ENCODE results near the gene ATP8A2.
"Not testable (repeated sequence)": the region's sequence is repeated elsewhere in the genome, so short reads cannot be mapped to it uniquely, and the experiment has no call there.

The ATP8A2 gene

GRCh38 chr13:25529425-25529824, 157.7 kb downstream of the ATP8A2 start:
- in situ Hi-C loops (cut with MboI; ENCODE audit: low sequenced_read_pairs) = no loop called here

GRCh38 chr13:25538276-25538675, 166.5 kb downstream of the ATP8A2 start:
- in situ Hi-C loops (cut with MboI; ENCODE audit: low sequenced_read_pairs) = no loop called here

DNA sequence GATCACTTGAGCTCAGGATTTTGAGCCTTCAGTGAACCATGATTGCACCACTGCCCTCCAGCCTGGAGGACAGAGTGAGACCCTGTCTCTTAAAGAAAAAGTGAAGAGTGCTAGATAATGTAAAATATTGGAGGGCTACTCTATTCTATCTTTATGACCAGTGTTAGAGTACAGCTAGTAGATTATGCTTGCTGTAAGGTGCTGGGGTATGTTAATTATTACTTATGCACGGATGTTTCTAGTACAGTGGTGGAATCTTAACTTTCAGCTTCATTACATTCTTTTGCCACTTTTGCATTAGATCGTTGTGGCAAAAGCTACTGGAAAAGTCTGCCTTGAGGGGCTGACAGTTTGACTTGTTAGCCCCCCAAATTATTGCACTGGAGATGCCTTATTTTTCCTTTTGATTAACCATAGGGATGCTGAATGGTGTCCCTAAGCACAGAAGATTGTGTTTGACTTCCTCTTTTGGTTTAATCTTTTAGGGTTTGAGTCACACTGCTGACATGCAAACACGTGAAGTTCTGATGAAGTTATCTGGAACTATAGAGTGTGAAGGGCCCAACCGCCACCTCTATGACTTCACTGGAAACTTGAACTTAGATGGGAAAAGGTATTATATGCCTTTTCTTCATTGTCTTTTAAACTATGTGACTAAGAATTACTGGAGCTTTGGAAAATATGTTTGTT, 169.8 kb downstream of the ATP8A2 start:
- in situ Hi-C loops (cut with MboI; ENCODE audit: low sequenced_read_pairs) = no loop called here

DNA sequence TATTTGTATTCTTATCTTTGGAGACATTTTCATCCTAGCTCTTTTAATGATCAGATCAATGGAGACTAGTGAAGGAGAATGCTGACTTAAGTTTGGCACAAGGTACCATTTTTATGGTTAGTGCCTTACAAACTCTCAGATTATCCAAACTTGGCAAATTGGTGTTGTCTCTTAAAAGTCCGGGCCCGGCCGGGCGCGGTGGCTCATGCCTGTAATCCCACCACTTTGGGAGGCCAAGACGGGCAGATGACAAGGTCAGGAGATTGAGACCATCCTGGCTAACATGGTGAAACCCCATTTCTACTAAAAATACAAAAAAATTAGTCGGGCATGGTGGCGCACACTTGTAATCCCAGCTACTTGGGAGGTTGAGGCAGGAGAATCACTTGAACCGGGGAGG, 177.2 kb downstream of the ATP8A2 start:
- in situ Hi-C loops (cut with MboI; ENCODE audit: low sequenced_read_pairs) = not testable (repeated sequence)

DNA sequence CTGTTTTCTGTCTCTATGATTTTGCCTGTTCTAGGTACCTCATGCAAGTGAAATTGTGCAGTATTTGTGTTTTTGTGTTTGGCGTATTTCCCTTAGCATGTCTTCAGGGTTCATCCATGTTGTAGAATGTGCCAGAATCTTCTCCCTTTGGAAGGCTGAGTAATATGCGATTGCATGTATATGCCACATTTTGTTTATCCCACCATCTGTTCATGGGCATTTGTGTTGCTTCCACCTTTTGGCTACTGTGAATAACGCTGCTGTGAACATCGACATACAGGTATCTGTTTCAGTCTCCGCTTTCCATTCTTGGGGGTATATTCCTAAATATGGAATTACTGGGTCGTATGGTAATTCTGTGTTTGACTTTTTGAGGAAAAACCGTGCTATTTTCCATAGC, 190.0 kb downstream of the ATP8A2 start:
- in situ Hi-C loops (cut with MboI; ENCODE audit: low sequenced_read_pairs) = loop anchor here (25.0 kb wide), 1 partner anchor 500 kb away; the partner anchor contains the start of gene SHISA2

- in situ Hi-C loops (cut with MboI; ENCODE audit: low sequenced_read_pairs) = loop anchor here (25.0 kb wide), 1 partner anchor 492 kb away; the partner anchor contains the start of gene SHISA2
Measured at GRCh38 chr13:25570185-25570584, 198.4 kb downstream of the ATP8A2 start.

- in situ Hi-C loops (cut with MboI; ENCODE audit: low sequenced_read_pairs) = loop anchor here (25.0 kb wide), 1 partner anchor 491 kb away; the partner anchor contains the start of gene SHISA2
Measured at GRCh38 chr13:25571237-25571636, 199.5 kb downstream of the ATP8A2 start.

GRCh38 chr13:25572171-25572570, 200.4 kb downstream of the ATP8A2 start:
- in situ Hi-C loops (cut with MboI; ENCODE audit: low sequenced_read_pairs) = loop anchor here (25.0 kb wide), 1 partner anchor 490 kb away; the partner anchor contains the start of gene SHISA2

DNA sequence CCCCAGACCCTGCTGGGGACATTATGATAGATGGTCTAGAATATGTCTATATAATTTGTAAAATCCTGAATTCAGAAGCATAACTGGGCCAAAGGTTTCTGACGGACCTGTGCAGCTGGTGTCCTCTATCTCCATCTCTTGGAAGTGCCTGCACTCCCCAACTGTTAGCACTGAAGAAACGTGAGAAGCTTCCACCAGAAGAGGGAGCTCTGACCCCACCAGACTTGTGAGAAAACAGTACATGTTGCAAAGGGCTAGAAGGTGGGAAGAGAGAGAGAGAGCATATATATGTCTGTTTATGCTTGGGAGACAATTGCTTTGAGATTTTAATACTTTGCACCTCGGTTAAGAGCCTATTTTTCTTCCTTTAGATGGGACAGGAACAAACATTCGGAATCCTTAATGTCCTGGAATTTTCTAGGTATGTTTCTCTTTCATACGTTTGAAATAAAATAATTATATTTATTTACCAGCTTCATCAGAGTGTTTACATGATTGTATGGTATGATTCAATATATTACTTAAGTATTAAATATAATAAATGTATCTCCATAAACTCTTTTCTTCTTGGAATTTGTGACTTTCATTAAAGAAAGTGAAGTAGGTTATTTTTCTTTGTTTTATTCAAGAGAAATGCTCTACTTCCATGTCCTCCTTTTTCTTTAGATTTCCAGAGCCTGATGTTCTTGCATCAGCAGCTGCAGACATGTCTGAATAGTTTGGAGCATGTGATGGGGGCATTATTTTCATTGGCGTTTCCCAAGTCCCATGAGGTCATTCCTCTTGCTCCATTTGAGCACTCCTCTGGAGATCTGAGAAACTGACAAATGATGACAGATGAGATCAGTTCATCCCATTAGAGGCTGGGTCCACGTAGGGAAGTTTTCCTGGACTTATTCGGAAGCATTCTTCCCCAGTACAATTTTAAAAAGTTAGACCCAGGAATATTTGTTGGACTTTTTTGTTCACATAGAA, 202.9 kb downstream of the ATP8A2 start:
- in situ Hi-C loops (cut with MboI; ENCODE audit: low sequenced_read_pairs) = loop anchor here (25.0 kb wide), 1 partner anchor 488 kb away; the partner anchor contains the start of gene SHISA2

GRCh38 chr13:25575562-25575961, 203.8 kb downstream of the ATP8A2 start:
- in situ Hi-C loops (cut with MboI; ENCODE audit: low sequenced_read_pairs) = no loop called here

GRCh38 chr13:25578526-25578925, 206.8 kb downstream of the ATP8A2 start:
- in situ Hi-C loops (cut with MboI; ENCODE audit: low sequenced_read_pairs) = no loop called here

GRCh38 chr13:25579221-25579620, 207.4 kb downstream of the ATP8A2 start:
- in situ Hi-C loops (cut with MboI; ENCODE audit: low sequenced_read_pairs) = no loop called here

GRCh38 chr13:25581351-25581750, 209.6 kb downstream of the ATP8A2 start:
- in situ Hi-C loops (cut with MboI; ENCODE audit: low sequenced_read_pairs) = no loop called here

- in situ Hi-C loops (cut with MboI; ENCODE audit: low sequenced_read_pairs) = no loop called here
Measured at GRCh38 chr13:25584087-25584486, 212.3 kb downstream of the ATP8A2 start.

- in situ Hi-C loops (cut with MboI; ENCODE audit: low sequenced_read_pairs) = no loop called here
Measured at GRCh38 chr13:25585000-25585399, 213.2 kb downstream of the ATP8A2 start.

DNA sequence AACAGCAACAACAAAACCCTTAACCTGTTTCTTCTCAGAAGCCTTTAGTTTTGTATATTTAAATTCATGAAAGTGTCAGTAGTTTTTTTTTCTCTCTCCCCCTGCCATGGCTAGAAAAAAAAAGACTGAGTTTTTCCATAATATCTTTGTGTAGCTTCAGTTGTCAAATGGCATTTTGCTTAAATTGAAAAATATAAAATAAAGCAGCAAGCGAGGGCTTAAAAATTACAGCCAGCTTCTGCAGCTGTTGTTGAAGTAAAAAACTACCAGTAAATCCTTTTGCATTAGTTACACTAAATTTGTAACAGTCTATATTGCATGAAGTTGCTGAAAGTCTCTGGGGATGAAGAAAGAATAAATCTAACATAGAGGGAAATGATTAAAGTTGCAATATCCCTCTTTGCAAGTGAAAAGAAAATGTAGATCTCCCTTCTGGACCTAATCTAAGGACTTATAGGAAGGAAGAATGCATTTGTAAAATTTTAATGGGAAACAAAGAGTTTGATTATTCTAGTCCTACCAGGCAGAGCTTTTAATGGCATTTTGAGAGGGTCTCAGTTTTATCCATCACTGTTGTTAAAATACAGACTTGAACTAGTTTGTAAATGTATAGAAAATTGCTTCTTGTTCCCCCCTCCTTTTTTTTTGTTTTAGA, 215.7 kb downstream of the ATP8A2 start:
- in situ Hi-C loops (cut with MboI; ENCODE audit: low sequenced_read_pairs) = no loop called here

DNA sequence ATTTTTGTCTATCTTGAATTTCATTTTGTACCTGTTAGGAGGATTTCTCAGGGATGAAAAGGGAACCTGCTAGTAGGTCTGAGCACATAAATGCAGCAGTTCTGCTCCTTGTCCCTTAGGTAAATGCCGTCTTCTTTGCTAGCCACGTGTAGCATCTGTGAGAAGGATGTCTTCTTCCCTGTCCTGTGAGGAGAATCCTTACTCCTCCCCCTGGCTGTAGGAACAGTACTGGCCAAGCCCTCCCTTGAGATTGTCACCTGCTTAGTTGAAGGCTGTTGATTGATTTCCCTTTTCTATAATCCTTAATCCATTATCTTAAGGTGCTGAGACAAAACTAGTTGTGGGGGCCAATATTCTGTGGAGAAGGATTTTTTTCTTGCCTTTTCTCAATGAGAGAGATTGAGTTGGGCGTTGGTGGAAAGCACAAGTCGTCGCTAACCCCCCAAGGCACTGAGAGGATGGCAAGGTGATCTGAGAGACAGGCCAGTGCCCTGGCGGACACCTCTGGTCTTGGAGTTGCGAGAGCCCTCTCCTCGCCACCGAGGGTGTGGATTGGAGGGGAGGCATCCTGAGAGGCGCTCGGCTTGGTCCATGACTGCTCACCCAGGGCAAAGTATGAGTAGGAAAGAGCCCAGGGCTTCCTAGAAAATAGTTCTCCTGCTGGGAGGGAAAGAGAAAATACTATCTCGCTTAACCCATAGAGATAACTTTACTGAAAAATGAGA, 216.7 kb downstream of the ATP8A2 start:
- in situ Hi-C loops (cut with MboI; ENCODE audit: low sequenced_read_pairs) = no loop called here

GRCh38 chr13:25598421-25598820, 226.6 kb downstream of the ATP8A2 start:
- in situ Hi-C loops (cut with MboI; ENCODE audit: low sequenced_read_pairs) = no loop called here

DNA sequence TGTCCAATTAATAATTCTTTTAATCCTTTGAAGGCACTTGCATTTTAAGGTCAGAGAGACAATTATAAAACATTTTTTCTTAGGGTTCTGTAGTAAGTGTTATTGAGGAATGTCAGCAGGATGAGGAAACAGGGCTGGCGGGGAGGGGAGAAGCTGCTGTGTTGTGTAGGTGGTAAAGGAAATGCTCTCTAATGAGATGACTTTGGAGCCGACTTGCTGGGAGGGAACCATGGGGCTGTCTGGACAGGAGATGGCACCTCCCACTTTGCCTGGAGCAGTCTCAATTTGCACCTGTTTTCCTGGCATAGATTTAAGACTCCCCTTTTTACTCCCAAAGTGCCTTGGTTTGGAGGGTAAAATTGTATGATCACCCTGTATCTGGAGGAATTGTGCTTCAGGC, 230.4 kb downstream of the ATP8A2 start:
- in situ Hi-C loops (cut with MboI; ENCODE audit: low sequenced_read_pairs) = no loop called here

GRCh38 chr13:25604106-25604505, 232.3 kb downstream of the ATP8A2 start:
- in situ Hi-C loops (cut with MboI; ENCODE audit: low sequenced_read_pairs) = no loop called here
